Dendritic cell treated with granulocyte-macrophage colony-stimulating factor and Interleukin-4, amounts not matched to agents 40 ng/mL and 50 ng/mL, for 4 days (primary cell): ENCODE measurements around the gene PAAF1.

ENCODE experiments used
- H3K27ac Mint-ChIP-seq: one replicate; pipeline ENCODE4 v1.8.0; 2022; ENCODE audit warnings: mild to moderate bottlenecking, mixed read lengths
- H3K27me3 Mint-ChIP-seq: one replicate; pipeline ENCODE4 v1.8.0; 2022; ENCODE audit warnings: mild to moderate bottlenecking, mixed read lengths
- H3K36me3 Mint-ChIP-seq: one replicate; pipeline ENCODE4 v1.8.0; 2022; ENCODE audit warnings: low read depth, mixed read lengths
- H3K4me1 Mint-ChIP-seq: one replicate; pipeline ENCODE4 v1.8.0; 2022; ENCODE audit warnings: low read depth, mixed read lengths
- H3K4me3 Mint-ChIP-seq: one replicate; pipeline ENCODE4 v1.8.0; 2022; ENCODE audit warnings: mild to moderate bottlenecking, moderate library complexity, mixed read lengths
- H3K9me3 Mint-ChIP-seq: one replicate; pipeline ENCODE4 v1.8.0; 2022; ENCODE audit warnings: mixed read lengths
- intact Hi-C: fragments of 100-400 bp; cut with micrococcal nuclease; formaldehyde crosslinking; loops from one replicate; pipeline ENCODE4 v1.15.0; 2022

Gene PAAF1

DNA sequence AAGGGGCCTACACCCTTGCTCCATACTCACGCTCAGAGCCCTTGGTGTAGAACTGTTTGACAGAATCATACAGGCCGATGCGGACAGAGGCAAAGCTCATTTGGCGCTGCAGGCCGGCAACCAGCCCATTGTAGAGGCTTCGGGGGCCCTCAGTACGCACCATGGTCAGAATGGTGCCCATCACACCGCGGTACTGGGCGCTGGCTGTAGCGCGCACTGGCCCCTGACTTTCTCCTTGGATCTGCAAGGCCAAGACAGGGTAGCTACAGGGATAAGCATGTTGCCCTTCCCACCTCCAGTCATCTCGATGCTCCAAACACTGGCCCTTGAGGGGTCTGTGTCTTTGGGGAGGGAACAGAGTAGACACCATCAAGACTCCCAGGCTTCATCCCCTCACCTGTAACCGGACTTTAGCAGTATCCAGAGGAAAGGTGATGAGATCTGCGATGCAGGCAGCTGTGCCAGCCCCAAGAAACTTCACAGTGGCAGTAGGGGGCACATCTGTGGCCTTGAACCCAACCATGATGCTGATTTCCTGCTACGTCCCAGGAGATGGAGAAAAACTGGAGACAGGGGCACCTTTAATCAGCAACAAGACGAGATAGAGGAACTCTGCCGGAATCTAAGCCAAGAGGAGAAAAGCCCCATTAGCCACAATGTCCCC, 101.2 kb downstream of the PAAF1 start:
- intact Hi-C loops: no loop called here
- H3K27ac Mint-ChIP-seq: peak overlapping the region; percentile 97
- H3K27me3 Mint-ChIP-seq: no peaks in the 10 kb centered on the region
- H3K9me3 Mint-ChIP-seq: no peaks in the 10 kb centered on the region
- peaks cover 88% of the 10 kb centered on the region for H3K4me1 Mint-ChIP-seq
- peak overlapping the region; percentile 30 for H3K4me3 Mint-ChIP-seq
- peaks cover 100% of the 10 kb centered on the region for H3K36me3 Mint-ChIP-seq

DNA sequence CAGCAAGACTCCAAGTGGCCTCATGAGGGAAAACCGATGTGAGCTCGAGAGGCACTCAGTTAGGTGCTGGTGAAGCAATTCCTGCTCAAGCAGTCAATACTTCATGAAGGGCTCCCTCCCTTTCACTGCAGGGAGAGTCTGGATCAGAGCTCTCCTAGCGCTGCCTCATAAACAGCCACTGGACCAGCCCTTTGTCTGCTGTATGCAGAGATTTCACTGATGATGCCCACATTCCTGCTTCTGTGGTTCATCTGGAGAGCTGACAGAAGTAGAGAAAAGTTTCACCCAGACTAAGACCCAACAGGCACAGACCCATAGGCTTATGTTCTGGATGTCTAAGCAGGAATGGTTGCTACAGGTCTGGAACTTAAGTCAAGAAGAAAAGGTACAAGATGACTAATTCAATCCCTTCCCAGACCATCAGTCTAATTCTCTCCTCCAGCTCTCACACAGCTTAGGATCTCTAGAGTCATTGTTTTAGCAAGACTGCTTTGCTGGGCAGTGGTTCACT, 101.8 kb downstream of the PAAF1 start:
- peak overlapping the region; percentile 96 for H3K4me3 Mint-ChIP-seq
- H3K9me3 Mint-ChIP-seq: no peaks in the 10 kb centered on the region
- H3K4me1 Mint-ChIP-seq: peaks cover 88% of the 10 kb centered on the region
- intact Hi-C loops: no loop called here
- no peaks in the 10 kb centered on the region for H3K27me3 Mint-ChIP-seq
- H3K27ac Mint-ChIP-seq: peak overlapping the region; percentile 97
- peaks cover 96% of the 10 kb centered on the region for H3K36me3 Mint-ChIP-seq

DNA sequence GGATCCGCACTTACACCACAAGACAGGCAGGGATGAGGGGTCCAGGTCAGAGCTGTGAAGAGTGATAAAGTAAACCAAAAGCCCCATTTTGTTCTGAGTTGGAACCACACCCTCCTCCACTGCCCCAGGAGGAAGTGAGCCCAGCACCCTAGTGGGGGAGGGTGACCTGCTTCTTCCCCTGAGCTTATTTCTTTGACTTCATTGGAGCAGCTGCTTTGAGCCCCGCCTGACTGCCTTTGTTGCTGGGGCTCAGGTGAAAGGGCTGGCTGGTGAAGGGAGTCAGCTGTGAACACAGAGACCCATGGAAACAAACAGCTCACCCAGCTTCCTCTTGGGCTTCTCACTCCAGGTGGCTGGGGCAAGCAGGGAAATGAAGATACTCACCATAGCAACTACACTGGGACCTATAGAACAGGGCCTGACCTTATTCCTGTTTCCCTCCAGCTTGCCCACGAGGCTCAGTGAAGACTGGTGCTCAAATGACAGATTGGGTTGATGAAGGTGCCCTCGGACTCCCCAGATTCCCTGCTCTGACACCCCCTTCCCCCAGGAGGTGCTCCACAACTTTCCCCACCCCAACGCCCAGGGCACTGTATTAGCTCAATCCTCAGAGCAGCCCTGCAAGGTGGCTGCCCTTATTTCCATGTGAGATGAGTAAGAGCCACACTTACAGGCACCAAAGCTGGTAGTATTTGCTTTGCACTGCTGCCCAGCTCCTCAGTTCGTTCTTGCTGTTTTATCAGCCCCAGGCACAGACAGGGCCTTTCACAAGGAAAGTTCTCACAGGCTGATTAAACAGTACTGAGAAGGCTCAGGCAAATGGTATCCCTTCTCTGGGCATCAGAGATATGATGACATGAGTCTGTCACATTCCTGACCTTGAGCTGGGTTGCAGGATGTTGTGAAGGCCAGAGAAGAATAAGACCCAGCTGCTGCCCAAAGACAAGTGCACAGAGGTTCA, 103.5 kb downstream of the PAAF1 start:
- H3K27me3 Mint-ChIP-seq: no peaks in the 10 kb centered on the region
- H3K4me1 Mint-ChIP-seq: peaks cover 77% of the 10 kb centered on the region
- H3K27ac Mint-ChIP-seq: peak overlapping the region; percentile 97
- intact Hi-C loops: loop anchor here (2.0 to 5.0 kb wide), 2 partner anchors 45 to 192 kb away; partner anchors contain the start of genes C2CD3 and PPME1
- H3K4me3 Mint-ChIP-seq: peak overlapping the region; percentile 96
- no peaks in the 10 kb centered on the region for H3K9me3 Mint-ChIP-seq
- H3K36me3 Mint-ChIP-seq: peaks cover 80% of the 10 kb centered on the region
